ENCODE measurements around the gene RPL38. TPM values are rescaled to one million over a fixed set of nuclear protein-coding genes. Genes with fewer than 3 reads are reported as not detected.

The RPL38 gene
- polyA plus RNA-seq, 6 donors from 2014 or later, result 1,035 to 2,004 (median 1,907) TPM

Other genes with a start within 250 kb of the RPL38 start
- gene TTYH2, start 9.9 kb downstream of the RPL38 start, polyA plus RNA-seq (ENCODE audit: low read depth in 6 of 6), result 1 to 10 TPM in 4 of 6 donors, under 1 TPM in 2; 0.57 to 2.0 (median 1.1) TPM
- not detected for gene DNAI2, start 70.6 kb downstream of the RPL38 start, polyA plus RNA-seq (ENCODE audit: low read depth in 6 of 6)
- not detected for gene KIF19, start 122.5 kb downstream of the RPL38 start, polyA plus RNA-seq (ENCODE audit: low read depth in 6 of 6)
- gene BTBD17, start 158.2 kb downstream of the RPL38 start, polyA plus RNA-seq (ENCODE audit: low read depth in 6 of 6), result not detected
- gene GPR142, start 163.8 kb downstream of the RPL38 start, polyA plus RNA-seq (ENCODE audit: low read depth in 6 of 6), result not detected
- gene GPRC5C, start 228.4 kb downstream of the RPL38 start, polyA plus RNA-seq (ENCODE audit: low read depth in 6 of 6), result under 1 TPM in 2 of 6 donors, not detected in 4; 0.20 to 0.48 TPM

All from naive B cell (primary cell).